ENCODE measurements around the gene NPDC1.
"Not testable (repeated sequence)": the region's sequence is repeated elsewhere in the genome, so short reads cannot be mapped to it uniquely, and the experiment has no call there.

Gene NPDC1

GRCh38 chr9:137004285-137004684 lies 41.7 kb downstream of the NPDC1 start:
- DNase-seq (ENCODE audit: extremely low read depth, low read depth) = not testable (repeated sequence)

DNA sequence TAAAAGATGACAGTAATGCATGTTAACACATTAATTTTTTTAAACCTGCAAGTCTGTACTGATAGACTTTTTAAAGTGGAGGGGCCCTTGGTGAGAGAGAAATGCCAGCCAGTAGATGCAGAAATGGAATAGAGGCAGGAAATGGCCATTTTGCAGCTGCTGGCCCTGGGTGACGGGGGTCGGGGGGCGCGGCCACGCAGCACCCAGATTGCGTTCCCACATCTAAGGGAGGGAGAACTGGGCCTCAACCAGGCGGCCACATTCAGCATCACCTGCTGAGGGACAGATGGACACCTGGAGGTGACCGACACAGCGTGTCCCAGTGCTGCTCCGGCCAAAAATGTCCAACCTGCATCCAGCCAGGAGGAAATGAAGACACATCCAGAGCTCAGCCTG lies 43.3 kb downstream of the NPDC1 start:
- no peak for DNase-seq (ENCODE audit: extremely low read depth, low read depth)
- TF ChIP-seq, protein P1, sequence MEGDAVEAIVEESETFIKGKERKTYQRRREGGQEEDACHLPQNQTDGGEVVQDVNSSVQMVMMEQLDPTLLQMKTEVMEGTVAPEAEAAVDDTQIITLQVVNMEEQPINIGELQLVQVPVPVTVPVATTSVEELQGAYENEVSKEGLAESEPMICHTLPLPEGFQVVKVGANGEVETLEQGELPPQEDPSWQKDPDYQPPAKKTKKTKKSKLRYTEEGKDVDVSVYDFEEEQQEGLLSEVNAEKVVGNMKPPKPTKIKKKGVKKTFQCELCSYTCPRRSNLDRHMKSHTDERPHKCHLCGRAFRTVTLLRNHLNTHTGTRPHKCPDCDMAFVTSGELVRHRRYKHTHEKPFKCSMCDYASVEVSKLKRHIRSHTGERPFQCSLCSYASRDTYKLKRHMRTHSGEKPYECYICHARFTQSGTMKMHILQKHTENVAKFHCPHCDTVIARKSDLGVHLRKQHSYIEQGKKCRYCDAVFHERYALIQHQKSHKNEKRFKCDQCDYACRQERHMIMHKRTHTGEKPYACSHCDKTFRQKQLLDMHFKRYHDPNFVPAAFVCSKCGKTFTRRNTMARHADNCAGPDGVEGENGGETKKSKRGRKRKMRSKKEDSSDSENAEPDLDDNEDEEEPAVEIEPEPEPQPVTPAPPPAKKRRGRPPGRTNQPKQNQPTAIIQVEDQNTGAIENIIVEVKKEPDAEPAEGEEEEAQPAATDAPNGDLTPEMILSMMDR (IDR thresholded peaks at IDR 0.05; ENCODE audit: low read depth, low read length) = no peak

More at GRCh38 chr9:137004285-137004684, 41.7 kb downstream of the NPDC1 start:
- TF ChIP-seq, protein P1 (IDR thresholded peaks at IDR 0.05; ENCODE audit: low read depth, low read length) = peak; percentile 16

DNA sequence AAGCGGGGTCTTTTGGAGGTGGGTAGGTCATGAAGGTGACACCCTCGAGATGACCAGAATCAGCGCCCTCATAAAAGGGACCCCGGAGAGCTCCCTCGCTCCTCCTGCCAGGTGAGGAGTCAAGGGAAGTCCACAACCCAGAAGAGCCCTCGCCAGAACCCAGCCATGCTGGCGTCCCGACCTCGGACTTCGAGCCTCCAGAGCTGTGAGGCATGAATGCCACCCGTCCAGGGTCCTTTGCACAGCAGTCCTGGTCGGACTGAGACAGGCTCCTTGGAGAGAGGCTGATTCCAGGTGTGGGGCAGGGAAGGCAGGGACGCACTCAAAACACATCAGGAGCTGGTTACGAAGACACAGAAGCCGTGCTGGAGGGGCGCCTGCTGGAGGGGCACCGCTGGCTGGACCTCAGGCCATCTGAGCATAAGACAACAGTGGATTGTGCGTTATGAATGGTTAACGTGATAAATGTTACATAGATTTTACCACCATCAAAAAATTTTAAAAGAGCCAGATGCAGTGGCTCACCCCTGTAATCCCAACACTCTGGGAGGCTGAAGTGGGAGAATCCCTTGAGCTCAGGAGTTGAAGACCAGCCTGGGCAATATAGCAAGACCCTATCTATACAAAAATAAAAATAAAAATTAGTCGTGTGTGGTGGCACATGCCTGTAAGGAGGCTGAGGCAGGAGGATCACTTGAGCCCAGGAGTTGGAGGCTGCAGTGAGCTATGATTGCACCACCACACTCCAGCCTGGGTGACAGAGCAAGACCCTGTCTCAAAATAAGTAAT lies 43.9 kb downstream of the NPDC1 start:
- TF ChIP-seq, protein P1 (IDR thresholded peaks at IDR 0.05; ENCODE audit: low read depth, low read length) = no peak
- no peak for DNase-seq (ENCODE audit: extremely low read depth, low read depth)

- DNase-seq (ENCODE audit: extremely low read depth, low read depth) = no peak
- TF ChIP-seq, protein P1 (IDR thresholded peaks at IDR 0.05; ENCODE audit: low read depth, low read length) = no peak
Observed at GRCh38 chr9:137000177-137000930, 45.6 kb downstream of the NPDC1 start.

GRCh38 chr9:136997830-136998234 lies 48.1 kb downstream of the NPDC1 start:
- DNase-seq (ENCODE audit: extremely low read depth, low read depth) = no peak
- TF ChIP-seq, protein P1 (IDR thresholded peaks at IDR 0.05; ENCODE audit: low read depth, low read length) = no peak

GRCh38 chr9:136997371-136997770 lies 48.6 kb downstream of the NPDC1 start:
- no peak for DNase-seq (ENCODE audit: extremely low read depth, low read depth)
- TF ChIP-seq, protein P1 (IDR thresholded peaks at IDR 0.05; ENCODE audit: low read depth, low read length) = no peak

All from AG09319 (cell line).